GM23338 (cell line): ENCODE measurements around the gene YBX1. TPM values are rescaled to one million over a fixed set of nuclear protein-coding genes. Genes with fewer than 3 reads are reported as not detected.

Experiments
- polyA plus RNA-seq: library from polyadenylated mRNA; unstranded; fragments of >200 nt; fragmentation: Nextera tagmentation; extraction: Ambion mirVana; gene quantifications from 2 replicates; pipeline ENCODE4 v1.2.1, GENCODE V29; 2016
- total RNA-seq: library from RNA; depleted of rRNA; stranded (reverse); fragments of >200 nt; shearing (Covaris generic); gene quantifications from 2 replicates; pipeline ENCODE4 v1.2.3, GENCODE V29; 2014; rRNA removed
- TF ChIP-seq, protein P1 (sequence below): fragments of 250-450 bp; sonication (Bioruptor Pico); IDR thresholded peaks from 2 replicates; pipeline ENCODE4 v1.5.0; 2020; ENCODE audit warnings: mild to moderate bottlenecking, moderate library complexity
- TF ChIP-seq, protein P2 (sequence below), 2 experiments: fragments of 200-600 bp in 1 of 2; sonication (generic) in 1 of 2; conservative IDR thresholded peaks; 2 replicates each; pipeline versions ENCODE4 v1.5.1 to v1.6.1; 2016 to 2017; ENCODE audit warnings: antibody characterized with exemption in 2 of 2, low read depth in 2 of 2, mild to moderate bottlenecking in 2 of 2, moderate library complexity in 1 of 2

Gene YBX1
- total and polyA plus RNA-seq, 2 experiments from 2014 or later, result 1,282 to 1,441 TPM

DNA sequence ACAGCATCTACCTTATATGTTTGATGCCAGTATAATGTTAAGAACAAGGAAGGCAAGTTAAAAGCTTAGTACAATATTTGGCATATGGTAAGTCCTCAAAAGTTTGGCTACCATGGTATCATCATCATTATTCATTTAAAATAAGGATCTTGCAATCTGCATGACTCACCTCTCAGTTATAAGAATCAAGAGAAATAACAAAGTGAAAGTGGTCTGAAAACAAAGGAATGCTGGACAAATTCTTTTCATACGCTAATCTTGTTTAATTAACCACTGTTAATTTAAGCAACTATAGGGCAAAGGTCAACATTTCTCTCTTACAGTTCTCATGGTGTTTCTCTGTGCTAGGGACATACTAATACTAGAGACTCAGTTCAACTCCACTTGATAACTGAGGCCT, 70.9 kb downstream of the YBX1 start (continued):
- TF ChIP-seq, protein P1, sequence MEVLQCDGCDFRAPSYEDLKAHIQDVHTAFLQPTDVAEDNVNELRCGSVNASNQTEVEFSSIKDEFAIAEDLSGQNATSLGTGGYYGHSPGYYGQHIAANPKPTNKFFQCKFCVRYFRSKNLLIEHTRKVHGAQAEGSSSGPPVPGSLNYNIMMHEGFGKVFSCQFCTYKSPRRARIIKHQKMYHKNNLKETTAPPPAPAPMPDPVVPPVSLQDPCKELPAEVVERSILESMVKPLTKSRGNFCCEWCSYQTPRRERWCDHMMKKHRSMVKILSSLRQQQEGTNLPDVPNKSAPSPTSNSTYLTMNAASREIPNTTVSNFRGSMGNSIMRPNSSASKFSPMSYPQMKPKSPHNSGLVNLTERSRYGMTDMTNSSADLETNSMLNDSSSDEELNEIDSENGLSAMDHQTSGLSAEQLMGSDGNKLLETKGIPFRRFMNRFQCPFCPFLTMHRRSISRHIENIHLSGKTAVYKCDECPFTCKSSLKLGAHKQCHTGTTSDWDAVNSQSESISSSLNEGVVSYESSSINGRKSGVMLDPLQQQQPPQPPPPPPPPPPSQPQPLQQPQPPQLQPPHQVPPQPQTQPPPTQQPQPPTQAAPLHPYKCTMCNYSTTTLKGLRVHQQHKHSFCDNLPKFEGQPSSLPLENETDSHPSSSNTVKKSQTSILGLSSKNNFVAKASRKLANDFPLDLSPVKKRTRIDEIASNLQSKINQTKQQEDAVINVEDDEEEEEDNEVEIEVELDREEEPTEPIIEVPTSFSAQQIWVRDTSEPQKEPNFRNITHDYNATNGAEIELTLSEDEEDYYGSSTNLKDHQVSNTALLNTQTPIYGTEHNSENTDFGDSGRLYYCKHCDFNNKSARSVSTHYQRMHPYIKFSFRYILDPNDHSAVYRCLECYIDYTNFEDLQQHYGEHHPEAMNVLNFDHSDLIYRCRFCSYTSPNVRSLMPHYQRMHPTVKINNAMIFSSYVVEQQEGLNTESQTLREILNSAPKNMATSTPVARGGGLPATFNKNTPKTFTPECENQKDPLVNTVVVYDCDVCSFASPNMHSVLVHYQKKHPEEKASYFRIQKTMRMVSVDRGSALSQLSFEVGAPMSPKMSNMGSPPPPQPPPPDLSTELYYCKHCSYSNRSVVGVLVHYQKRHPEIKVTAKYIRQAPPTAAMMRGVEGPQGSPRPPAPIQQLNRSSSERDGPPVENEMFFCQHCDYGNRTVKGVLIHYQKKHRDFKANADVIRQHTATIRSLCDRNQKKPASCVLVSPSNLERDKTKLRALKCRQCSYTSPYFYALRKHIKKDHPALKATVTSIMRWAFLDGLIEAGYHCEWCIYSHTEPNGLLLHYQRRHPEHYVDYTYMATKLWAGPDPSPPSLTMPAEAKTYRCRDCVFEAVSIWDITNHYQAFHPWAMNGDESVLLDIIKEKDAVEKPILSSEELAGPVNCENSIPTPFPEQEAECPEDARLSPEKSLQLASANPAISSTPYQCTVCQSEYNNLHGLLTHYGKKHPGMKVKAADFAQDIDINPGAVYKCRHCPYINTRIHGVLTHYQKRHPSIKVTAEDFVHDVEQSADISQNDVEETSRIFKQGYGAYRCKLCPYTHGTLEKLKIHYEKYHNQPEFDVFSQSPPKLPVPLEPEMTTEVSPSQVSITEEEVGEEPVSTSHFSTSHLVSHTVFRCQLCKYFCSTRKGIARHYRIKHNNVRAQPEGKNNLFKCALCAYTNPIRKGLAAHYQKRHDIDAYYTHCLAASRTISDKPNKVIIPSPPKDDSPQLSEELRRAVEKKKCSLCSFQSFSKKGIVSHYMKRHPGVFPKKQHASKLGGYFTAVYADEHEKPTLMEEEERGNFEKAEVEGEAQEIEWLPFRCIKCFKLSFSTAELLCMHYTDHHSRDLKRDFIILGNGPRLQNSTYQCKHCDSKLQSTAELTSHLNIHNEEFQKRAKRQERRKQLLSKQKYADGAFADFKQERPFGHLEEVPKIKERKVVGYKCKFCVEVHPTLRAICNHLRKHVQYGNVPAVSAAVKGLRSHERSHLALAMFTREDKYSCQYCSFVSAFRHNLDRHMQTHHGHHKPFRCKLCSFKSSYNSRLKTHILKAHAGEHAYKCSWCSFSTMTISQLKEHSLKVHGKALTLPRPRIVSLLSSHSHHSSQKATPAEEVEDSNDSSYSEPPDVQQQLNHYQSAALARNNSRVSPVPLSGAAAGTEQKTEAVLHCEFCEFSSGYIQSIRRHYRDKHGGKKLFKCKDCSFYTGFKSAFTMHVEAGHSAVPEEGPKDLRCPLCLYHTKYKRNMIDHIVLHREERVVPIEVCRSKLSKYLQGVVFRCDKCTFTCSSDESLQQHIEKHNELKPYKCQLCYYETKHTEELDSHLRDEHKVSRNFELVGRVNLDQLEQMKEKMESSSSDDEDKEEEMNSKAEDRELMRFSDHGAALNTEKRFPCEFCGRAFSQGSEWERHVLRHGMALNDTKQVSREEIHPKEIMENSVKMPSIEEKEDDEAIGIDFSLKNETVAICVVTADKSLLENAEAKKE, result no peak
- TF ChIP-seq, protein P2, sequence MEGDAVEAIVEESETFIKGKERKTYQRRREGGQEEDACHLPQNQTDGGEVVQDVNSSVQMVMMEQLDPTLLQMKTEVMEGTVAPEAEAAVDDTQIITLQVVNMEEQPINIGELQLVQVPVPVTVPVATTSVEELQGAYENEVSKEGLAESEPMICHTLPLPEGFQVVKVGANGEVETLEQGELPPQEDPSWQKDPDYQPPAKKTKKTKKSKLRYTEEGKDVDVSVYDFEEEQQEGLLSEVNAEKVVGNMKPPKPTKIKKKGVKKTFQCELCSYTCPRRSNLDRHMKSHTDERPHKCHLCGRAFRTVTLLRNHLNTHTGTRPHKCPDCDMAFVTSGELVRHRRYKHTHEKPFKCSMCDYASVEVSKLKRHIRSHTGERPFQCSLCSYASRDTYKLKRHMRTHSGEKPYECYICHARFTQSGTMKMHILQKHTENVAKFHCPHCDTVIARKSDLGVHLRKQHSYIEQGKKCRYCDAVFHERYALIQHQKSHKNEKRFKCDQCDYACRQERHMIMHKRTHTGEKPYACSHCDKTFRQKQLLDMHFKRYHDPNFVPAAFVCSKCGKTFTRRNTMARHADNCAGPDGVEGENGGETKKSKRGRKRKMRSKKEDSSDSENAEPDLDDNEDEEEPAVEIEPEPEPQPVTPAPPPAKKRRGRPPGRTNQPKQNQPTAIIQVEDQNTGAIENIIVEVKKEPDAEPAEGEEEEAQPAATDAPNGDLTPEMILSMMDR (conservative IDR thresholded peaks at IDR 0.05; ENCODE audit: low read depth in 2 of 2), result no peak

Other genes with a start within 250 kb of the YBX1 start
- 0.58 and 0.63 TPM in 2 replicates for gene ZMYND12, start 226.4 kb upstream of the YBX1 start, total RNA-seq
- gene ZMYND12, start 226.4 kb upstream of the YBX1 start, polyA plus RNA-seq, result 0.16 and 0.90 TPM in 2 replicates
- 35.6 and 38.0 TPM in 2 replicates for gene PPCS, start 225.9 kb upstream of the YBX1 start, total RNA-seq
- 47.6 and 49.1 TPM in 2 replicates for gene PPCS, start 225.9 kb upstream of the YBX1 start, polyA plus RNA-seq
- 0.23 and 0.56 TPM in 2 replicates for gene CCDC30, start 219.1 kb upstream of the YBX1 start, total RNA-seq
- gene CCDC30, start 219.1 kb upstream of the YBX1 start, polyA plus RNA-seq, result 1.8 and 2.0 TPM in 2 replicates
- 66.5 and 71.2 TPM in 2 replicates for gene PPIH, start 24.0 kb upstream of the YBX1 start, total RNA-seq
- gene PPIH, start 24.0 kb upstream of the YBX1 start, polyA plus RNA-seq, result 122 and 132 TPM in 2 replicates
- 10.8 and 12.8 TPM in 2 replicates for gene CLDN19, start 57.8 kb downstream of the YBX1 start, total RNA-seq
- 2.3 and 2.6 TPM in 2 replicates for gene CLDN19, start 57.8 kb downstream of the YBX1 start, polyA plus RNA-seq
- gene P3H1, start 84.6 kb downstream of the YBX1 start, total RNA-seq, result 67.1 and 75.1 TPM in 2 replicates
- 50.5 and 51.1 TPM in 2 replicates for gene P3H1, start 84.6 kb downstream of the YBX1 start, polyA plus RNA-seq
- gene C1orf50, start 84.8 kb downstream of the YBX1 start, total RNA-seq, result 3.3 and 4.4 TPM in 2 replicates
- gene C1orf50, start 84.8 kb downstream of the YBX1 start, polyA plus RNA-seq, result 4.7 and 5.0 TPM in 2 replicates
- 0.45 TPM in 1 of 2 replicates, not detected in the other for gene TMEM269, start 102.6 kb downstream of the YBX1 start, total RNA-seq
- gene TMEM269, start 102.6 kb downstream of the YBX1 start, polyA plus RNA-seq, result 0.28 and 0.31 TPM in 2 replicates
- gene ERMAP, start 134.7 kb downstream of the YBX1 start, total RNA-seq, result 1.8 and 2.2 TPM in 2 replicates
- 1.2 and 1.9 TPM in 2 replicates for gene ERMAP, start 134.7 kb downstream of the YBX1 start, polyA plus RNA-seq
- gene SVBP, start 135.0 kb downstream of the YBX1 start, total RNA-seq, result 22.1 and 32.9 TPM in 2 replicates
- 77.3 and 82.1 TPM in 2 replicates for gene SVBP, start 135.0 kb downstream of the YBX1 start, polyA plus RNA-seq
- 26.4 and 27.7 TPM in 2 replicates for gene ZNF691, start 164.2 kb downstream of the YBX1 start, total RNA-seq
- 21.3 and 22.0 TPM in 2 replicates for gene ZNF691, start 164.2 kb downstream of the YBX1 start, polyA plus RNA-seq